ENCODE measurements around the gene SLC39A2. TPM values are rescaled to one million over a fixed set of nuclear protein-coding genes. Genes with fewer than 3 reads are reported as not detected.

The SLC39A2 gene
- total RNA-seq, 1 experiment from 2014 or later: not detected

- ATAC-seq: no peak
- ChIA-PET POLR2A (no interaction called here), CTCF (interaction anchor here (1.5 to 3.1 kb wide), 2 partner anchors 13 to 30 kb away, joined by 3 to 19 read pairs; no protein-coding TSS in a partner anchor), RAD21 (ENCODE audit: low non-redundant PET in 1 of 2, low total read pairs in 2 of 2, uncharacterized antibody in 2 of 2, unreplicated experiment in 2 of 2) (no interaction called here)
- Histone ChIP-seq H3K79me2 (ENCODE audit: insufficient read depth, low read length) (no peaks in the 10 kb centered on the region), H3K36me3 (ENCODE audit: control insufficient read depth in 1 of 2, insufficient read depth in 2 of 2, low read length in 2 of 2) (peaks cover 0 to 7% of the 10 kb centered on the region in 2 experiments; a peak in 2 of 4 replicates), H3K27me3 (ENCODE audit: insufficient read depth, low read length) (no peaks in the 10 kb centered on the region), H3K9ac (ENCODE audit: low read length) (no peak overlapping the region), H3K27ac (ENCODE audit: low read depth, low read length) (no peak overlapping the region), H3K4me2 (ENCODE audit: low read length) (no peak overlapping the region), H3K4me3 (replicated peaks in 1 of 2; ENCODE audit: low read depth in 1 of 2, low read length in 2 of 2) (no peak overlapping the region), H4K20me1 (ENCODE audit: insufficient read depth) (no peaks in the 10 kb centered on the region), H2AFZ (ENCODE audit: low read depth, low read length, poor library complexity, severe bottlenecking) (no peak overlapping the region), H3K9me3 (ENCODE audit: control insufficient read depth in 1 of 2, insufficient read depth in 1 of 2, low read depth in 1 of 2, low read length in 2 of 2) (no peaks in the 10 kb centered on the region), H3K4me1 (ENCODE audit: control insufficient read depth in 1 of 2, insufficient read depth in 2 of 2, low read length in 2 of 2) (peaks cover 7 to 16% of the 10 kb centered on the region in 2 experiments; a peak in 3 of 4 replicates), H3K9me2 (ENCODE audit: insufficient read depth) (no peaks in the 10 kb centered on the region)
- no peak for DNase-seq (ENCODE audit: low read depth, low spot score)
- BruUV-seq (replicated peaks): no TSS peak
- TF ChIP-seq REST (IDR thresholded peaks at IDR 0.05; ENCODE audit: low read depth) (no peak), CBX3 (IDR thresholded peaks at IDR 0.05; ENCODE audit: low read depth) (no peak), MAX (IDR thresholded peaks at IDR 0.05) (no peak), ATF3 (IDR thresholded peaks at IDR 0.05) (no peak), ZBTB33 (IDR thresholded peaks at IDR 0.05; ENCODE audit: extremely low read depth, insufficient replicate concordance, low read length) (no peak), CEBPB (IDR thresholded peaks at IDR 0.05; ENCODE audit: low read depth) (no peak)
- intact Hi-C loops (cut with micrococcal nuclease): no loop called here
These were observed 2.1 kb downstream of the SLC39A2 start for GRCh38 chr14:21001218-21001617.
